GM19043 (cell line): ENCODE data around the gene RWDD2A.

Experiments used
- ATAC-seq: cut with Tn5 transposase; IDR thresholded peaks from one replicate; pipeline ENCODE4 v1.9.1; 2021; ENCODE audit warnings: low read depth; ENCODE audit not compliant: unreplicated experiment

RWDD2A gene

GRCh38 chr6:83198486-83199172 is 5.5 kb downstream of the RWDD2A start:
- no peak for ATAC-seq

GRCh38 chr6:83199173-83199862 is 6.2 kb downstream of the RWDD2A start:
- ATAC-seq, result no peak

- no peak for ATAC-seq
Observed at GRCh38 chr6:83199863-83200225, 6.7 kb downstream of the RWDD2A start.

- ATAC-seq, result no peak
Observed at GRCh38 chr6:83202031-83202430, 8.9 kb downstream of the RWDD2A start.

GRCh38 chr6:83215131-83216047 is 22.2 kb downstream of the RWDD2A start:
- ATAC-seq, result peak; percentile 100

- no peak for ATAC-seq
Observed at GRCh38 chr6:83216806-83217205, 23.6 kb downstream of the RWDD2A start.

GRCh38 chr6:83218646-83219045 is 25.5 kb downstream of the RWDD2A start:
- ATAC-seq, result no peak

GRCh38 chr6:83220121-83220520 is 27.0 kb downstream of the RWDD2A start:
- ATAC-seq, result no peak

- ATAC-seq, result no peak
Observed at GRCh38 chr6:83221276-83221675, 28.1 kb downstream of the RWDD2A start.

GRCh38 chr6:83221889-83222479 is 28.8 kb downstream of the RWDD2A start:
- no peak for ATAC-seq

- ATAC-seq, result no peak
Observed at GRCh38 chr6:83226517-83226916, 33.4 kb downstream of the RWDD2A start.

GRCh38 chr6:83231146-83231545 is 38.0 kb downstream of the RWDD2A start:
- no peak for ATAC-seq

GRCh38 chr6:83247471-83247870 is 54.3 kb downstream of the RWDD2A start:
- ATAC-seq, result no peak
